ENCODE data around the gene NEAT1. TPM values are rescaled to one million over a fixed set of nuclear protein-coding genes. Genes with fewer than 3 reads are reported as not detected.

Gene NEAT1
- total RNA-seq, 1 experiment from 2014 or later, result 37.8 TPM

Other genes with a start within 250 kb of the NEAT1 start
- gene CAPN1, start 240.9 kb upstream of the NEAT1 start, total RNA-seq (2014; rRNA removed), result 125 and 141 TPM in 2 replicates
- gene POLA2, start 160.8 kb upstream of the NEAT1 start, total RNA-seq (2014; rRNA removed), result 30.0 and 33.4 TPM in 2 replicates
- 10.2 and 20.5 TPM in 2 replicates for gene CDC42EP2, start 107.9 kb upstream of the NEAT1 start, total RNA-seq (2014; rRNA removed)
- gene DPF2, start 88.9 kb upstream of the NEAT1 start, total RNA-seq (2014; rRNA removed), result 32.1 and 41.6 TPM in 2 replicates
- gene TIGD3, start 68.0 kb upstream of the NEAT1 start, total RNA-seq (2014; rRNA removed), result 0.26 and 0.29 TPM in 2 replicates
- 1.4 and 2.3 TPM in 2 replicates for gene SLC25A45, start 40.2 kb upstream of the NEAT1 start, total RNA-seq (2014; rRNA removed)
- gene FRMD8, start 36.2 kb upstream of the NEAT1 start, total RNA-seq (2014; rRNA removed), result 40.7 and 58.7 TPM in 2 replicates
- 1,575 and 2,461 TPM in 2 replicates for gene MALAT1, start 76.2 kb downstream of the NEAT1 start, total RNA-seq (2014; rRNA removed)
- gene SCYL1, start 102.3 kb downstream of the NEAT1 start, total RNA-seq (2014; rRNA removed), result 104 and 113 TPM in 2 replicates
- gene LTBP3, start 135.6 kb downstream of the NEAT1 start, total RNA-seq (2014; rRNA removed), result 17.1 and 27.3 TPM in 2 replicates
- gene ZNRD2, start 147.7 kb downstream of the NEAT1 start, total RNA-seq (2014; rRNA removed), result 50.4 and 57.8 TPM in 2 replicates
- 49.6 and 67.9 TPM in 2 replicates for gene FAM89B, start 149.7 kb downstream of the NEAT1 start, total RNA-seq (2014; rRNA removed)
- gene EHBP1L1, start 153.3 kb downstream of the NEAT1 start, total RNA-seq (2014; rRNA removed), result 44.0 and 49.1 TPM in 2 replicates
- 0.11 TPM in 1 of 2 replicates, not detected in the other for gene KCNK7, start 173.0 kb downstream of the NEAT1 start, total RNA-seq (2014; rRNA removed)
- 33.6 and 35.3 TPM in 2 replicates for gene MAP3K11, start 191.4 kb downstream of the NEAT1 start, total RNA-seq (2014; rRNA removed)
- 31.4 and 31.7 TPM in 2 replicates for gene PCNX3, start 193.0 kb downstream of the NEAT1 start, total RNA-seq (2014; rRNA removed)
- gene SIPA1, start 215.3 kb downstream of the NEAT1 start, total RNA-seq (2014; rRNA removed), result 26.1 and 32.3 TPM in 2 replicates
- gene RELA, start 240.1 kb downstream of the NEAT1 start, total RNA-seq (2014; rRNA removed), result 26.5 and 34.0 TPM in 2 replicates

All from LHCN-M2 (cell line).